Right ventricle myocardium superior (tissue), 1 donor: ENCODE measurements around the gene C10orf143. TPM values are rescaled to one million over a fixed set of nuclear protein-coding genes. Genes with fewer than 3 reads are reported as not detected.

Experiments
- ATAC-seq: fragments of 200-7000 bp; cut with Tn5 transposase; one replicate; pipeline ENCODE4 v1.9.1; 2020; ENCODE audit warnings: mild to moderate bottlenecking; ENCODE audit not compliant: poor library complexity
- DNase-seq: peaks from one replicate; pipeline ENCODE4 v3.0.0-alpha.2; 2020
- intact Hi-C: fragments of 100-400 bp; cut with DNase I; formaldehyde crosslinking; loops from one replicate; pipeline ENCODE4 v1.11.2; 2022
- total RNA-seq: library from RNA; stranded (reverse); fragmentation: NEBNext Ultra II Directional; extraction: Animal tissue kit (Norgen Biotek cat#: 25700); gene quantifications from one replicate; pipeline ENCODE4 v1.2.1, GENCODE V29; 2021
- donor health status: DM: no; HTN: yes; CAD: no; lungs with severe emphysema.

C10orf143 gene
- total RNA-seq, 1 donor from 2014 or later: 2.2 TPM

- DNase-seq: no peak
- intact Hi-C loops: no loop called here
- ATAC-seq: no peak
Measured at GRCh38 chr10:130023454-130024230, 87.0 kb downstream of the C10orf143 start.

GRCh38 chr10:130022511-130023299, 87.9 kb downstream of the C10orf143 start:
- no peak for DNase-seq
- ATAC-seq: no peak
- intact Hi-C loops: no loop called here

DNA sequence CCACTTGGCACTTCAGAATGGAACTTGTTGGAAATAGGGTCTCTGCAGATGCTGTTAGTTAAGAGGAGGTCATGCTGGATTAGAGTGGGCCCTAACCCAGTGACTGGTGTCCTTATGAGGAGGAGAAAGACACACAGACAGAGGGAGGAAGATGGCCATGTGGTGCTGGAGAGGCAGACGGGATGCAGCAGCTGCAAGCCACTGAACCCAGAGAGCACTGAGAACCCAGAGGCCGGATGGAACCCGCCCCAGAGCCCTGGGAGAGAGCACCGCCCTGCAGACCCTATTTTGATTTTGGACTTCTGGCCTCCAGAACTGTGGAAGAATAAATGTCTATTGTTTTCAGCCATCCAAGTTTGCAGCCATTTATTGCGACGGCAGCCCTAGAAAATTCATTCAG, 88.5 kb downstream of the C10orf143 start:
- ATAC-seq (no peak), DNase-seq (no peak)
- intact Hi-C loops: no loop called here

- peak; percentile 75 for ATAC-seq
- peak; percentile 63 for DNase-seq
- intact Hi-C loops: no loop called here
Measured at GRCh38 chr10:130021383-130021950, 89.2 kb downstream of the C10orf143 start.

GRCh38 chr10:130020651-130021382, 89.8 kb downstream of the C10orf143 start:
- intact Hi-C loops: no loop called here
- DNase-seq (no peak), ATAC-seq (peak; percentile 45)

- ATAC-seq: no peak
- intact Hi-C loops: no loop called here
- no peak for DNase-seq
Measured at GRCh38 chr10:130018730-130019185, 91.9 kb downstream of the C10orf143 start.

DNA sequence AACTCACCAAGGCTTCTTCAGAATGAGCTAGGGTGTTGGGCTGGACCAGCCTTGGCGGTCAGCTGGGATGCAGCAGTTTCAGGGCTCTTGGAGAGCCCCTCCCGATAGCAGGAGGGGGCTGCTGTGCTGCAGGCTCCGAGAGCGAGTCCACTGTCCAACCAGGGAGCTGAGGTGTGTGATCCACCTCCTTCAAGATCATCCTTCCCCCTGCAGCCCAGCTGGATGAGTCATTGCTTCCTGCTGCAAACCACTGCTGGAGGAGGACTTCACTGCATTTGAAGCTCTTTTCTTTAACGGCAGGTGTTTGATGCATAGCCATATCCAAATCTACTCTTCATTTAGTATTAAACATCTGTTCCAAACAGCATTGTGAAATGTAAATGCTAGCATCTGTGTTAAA, 92.4 kb downstream of the C10orf143 start:
- ATAC-seq: no peak
- DNase-seq: no peak
- intact Hi-C loops: no loop called here

- no peak for DNase-seq
- intact Hi-C loops: no loop called here
- no peak for ATAC-seq
Measured at GRCh38 chr10:130017631-130018022, 93.0 kb downstream of the C10orf143 start.

DNA sequence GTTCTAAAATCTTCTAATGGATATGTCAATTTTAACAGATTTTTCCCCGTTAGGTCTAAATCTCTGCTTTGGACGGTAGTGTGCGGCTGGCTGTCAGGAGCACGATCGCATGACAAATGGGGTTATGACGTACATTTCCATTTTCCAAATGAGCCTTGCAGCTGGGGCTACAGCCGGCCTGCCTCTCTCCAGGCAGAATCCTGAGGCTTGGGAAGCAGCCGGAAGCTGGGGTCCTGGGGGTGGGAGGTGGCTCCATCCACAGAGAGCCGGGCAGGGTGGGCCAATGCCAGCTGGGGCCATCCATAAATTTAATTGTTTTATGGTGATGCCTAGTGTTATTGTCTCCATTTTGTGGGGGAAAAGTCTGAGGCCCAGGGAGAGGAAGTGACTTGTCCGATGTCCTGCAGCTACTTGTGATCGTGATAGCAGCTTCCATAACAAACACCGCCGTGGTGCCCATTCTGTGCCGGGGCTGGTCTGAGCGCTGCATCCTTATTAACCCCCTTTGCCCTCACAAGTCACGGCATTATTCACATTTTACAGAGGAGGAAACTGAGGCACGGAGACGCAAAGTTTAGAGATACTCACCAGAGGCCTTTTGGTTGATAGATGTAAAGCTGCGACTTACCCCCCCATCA, 93.5 kb downstream of the C10orf143 start:
- intact Hi-C loops: no loop called here
- DNase-seq: no peak
- no peak for ATAC-seq

- intact Hi-C loops: no loop called here
- DNase-seq: no peak
- no peak for ATAC-seq
Measured at GRCh38 chr10:130016095-130016494, 94.5 kb downstream of the C10orf143 start.

DNA sequence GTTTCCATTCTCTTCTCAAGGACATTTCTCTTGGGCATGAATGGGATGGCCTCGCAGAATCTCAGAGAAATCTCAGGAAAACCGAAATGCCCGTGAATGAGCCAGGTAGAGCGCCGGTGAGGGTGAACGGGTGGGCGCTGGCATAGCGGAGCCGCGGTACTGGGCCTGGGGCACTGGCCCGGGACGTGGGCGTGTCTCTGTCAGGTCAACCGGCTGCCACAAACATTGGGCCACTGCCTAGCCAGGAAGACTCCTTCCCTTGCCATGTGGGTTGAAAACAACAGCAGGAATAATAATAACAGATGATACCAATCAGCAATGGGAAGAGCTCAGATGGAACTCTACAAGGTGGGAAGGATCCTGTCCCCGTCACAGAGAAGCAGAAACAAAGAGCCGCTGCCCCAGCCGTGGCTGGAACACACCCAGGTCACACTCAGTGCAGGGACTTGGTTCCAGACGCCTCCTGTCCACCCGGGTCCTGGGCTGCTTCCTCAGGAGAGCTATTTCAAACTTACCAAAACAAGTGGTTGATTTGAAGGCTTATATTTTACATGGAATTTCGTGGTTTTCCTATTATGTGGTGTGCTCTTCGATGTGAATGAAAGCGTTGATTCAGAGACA, 95.4 kb downstream of the C10orf143 start:
- intact Hi-C loops: no loop called here
- ATAC-seq: no peak

GRCh38 chr10:130014263-130015074, 96.2 kb downstream of the C10orf143 start:
- DNase-seq: no peak
- intact Hi-C loops: no loop called here

More for the DNA sequence above, 95.4 kb downstream of the C10orf143 start:
- DNase-seq: no peak

More at GRCh38 chr10:130014263-130015074, 96.2 kb downstream of the C10orf143 start:
- ATAC-seq: no peak

Other genes with a start within 250 kb of the C10orf143 start
- 6.2 TPM for gene EBF3, start 146.6 kb downstream of the C10orf143 start, total RNA-seq
- gene GLRX3, start 25.6 kb upstream of the C10orf143 start, total RNA-seq: 64.7 TPM